M059J (cell line): ENCODE results near the gene LCOR. TPM values are rescaled to one million over a fixed set of nuclear protein-coding genes. Genes with fewer than 3 reads are reported as not detected.
"Not testable (repeated sequence)": the region's sequence is repeated elsewhere in the genome, so short reads cannot be mapped to it uniquely, and the experiment has no call there.

ENCODE experiments used
- DNase-seq: peaks from one replicate; pipeline ENCODE4 v3.0.0-alpha.2; 2012; ENCODE audit warnings: low read depth
- total RNA-seq: library from RNA; depleted of rRNA; stranded (reverse); fragments of >200 nt; shearing (Covaris generic); gene quantifications from 2 replicates; pipeline ENCODE4 v1.2.3, GENCODE V29; 2014; rRNA removed

The LCOR gene
- 7.2 and 15.8 TPM in 2 replicates for total RNA-seq

- peak; percentile 80 for DNase-seq
Measured at GRCh38 chr10:96831867-96832720, at the start of gene LCOR. TSS of gene LCOR (plus strand) at chr10:96832298. CDS start at chr10:96949058, 116,760 bp downstream.

GRCh38 chr10:96784253-96784652 lies 47.8 kb upstream of the LCOR start:
- no peak for DNase-seq

DNA sequence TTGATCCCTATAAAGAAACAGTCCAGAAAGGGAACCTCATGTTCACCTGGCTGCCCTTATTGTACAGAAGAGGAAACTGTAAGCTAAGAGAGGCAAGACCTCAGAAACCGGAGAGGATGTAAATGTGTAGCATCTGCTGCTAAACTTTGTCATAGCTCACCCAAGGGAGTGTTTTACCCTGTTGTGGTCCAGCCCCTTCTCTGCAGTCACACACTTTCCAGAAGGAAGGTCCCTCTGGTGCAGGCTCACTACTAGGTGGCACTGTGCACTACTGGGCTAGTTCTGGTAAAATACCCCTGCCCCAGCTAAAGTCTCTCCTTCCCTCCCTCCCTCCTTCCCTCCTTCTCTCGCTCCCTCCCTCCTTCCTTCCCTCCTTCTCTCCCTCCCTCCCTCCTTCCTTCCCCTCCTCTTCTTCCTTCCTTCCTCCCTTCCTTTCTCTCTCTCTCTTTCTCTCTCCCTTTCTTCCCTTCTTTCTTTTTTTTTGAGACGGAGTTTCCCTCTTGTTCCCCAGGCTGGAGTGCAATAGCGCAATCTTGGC lies 42.5 kb upstream of the LCOR start:
- no peak for DNase-seq

GRCh38 chr10:96791902-96792301 lies 40.2 kb upstream of the LCOR start:
- no peak for DNase-seq

GRCh38 chr10:96794836-96795733 lies 37.0 kb upstream of the LCOR start:
- no peak for DNase-seq

GRCh38 chr10:96797485-96797884 lies 34.6 kb upstream of the LCOR start:
- no peak for DNase-seq

DNA sequence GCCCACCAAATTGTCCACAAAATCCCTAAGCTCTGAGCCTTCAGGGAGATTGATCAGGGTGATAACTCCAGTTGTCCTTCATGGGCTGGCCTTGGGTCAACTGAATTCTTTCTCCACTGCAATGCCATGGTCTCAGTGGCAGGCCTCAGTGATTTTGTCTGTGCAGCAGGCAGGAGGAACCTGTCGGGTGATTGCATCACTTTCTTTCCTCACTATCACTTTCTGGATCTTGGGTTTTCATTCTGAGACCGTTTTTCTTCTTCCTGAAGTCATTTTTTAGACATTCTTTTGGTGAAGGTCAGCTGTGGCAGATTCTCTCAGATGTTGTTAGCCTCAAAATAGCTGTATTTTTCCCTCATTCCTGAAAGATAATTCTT lies 28.8 kb upstream of the LCOR start:
- no peak for DNase-seq

- DNase-seq = peak; percentile 92
Measured at GRCh38 chr10:96814264-96814663, 17.8 kb upstream of the LCOR start.

- DNase-seq = not testable (repeated sequence)
Measured at GRCh38 chr10:96818971-96819370, 13.1 kb upstream of the LCOR start.

DNA sequence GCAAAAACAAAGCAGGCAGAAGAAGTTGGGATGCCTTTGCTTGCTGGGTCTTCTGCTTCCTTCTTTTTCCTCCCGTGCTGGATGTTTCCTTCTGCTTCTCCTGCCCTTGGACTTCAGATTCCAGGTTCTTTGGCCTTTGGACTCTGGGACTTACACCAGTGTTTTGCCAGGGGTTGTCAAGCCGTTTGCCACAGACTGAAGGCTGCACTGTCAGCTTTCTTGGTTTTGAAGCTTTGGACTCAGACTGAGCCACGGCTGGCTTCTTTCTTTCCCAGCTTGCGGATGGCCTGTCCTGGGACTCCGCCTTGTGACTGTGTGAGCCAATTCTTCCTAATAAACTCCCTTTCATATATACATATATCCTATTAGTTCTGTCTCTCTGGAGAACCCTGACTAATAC lies 11.3 kb upstream of the LCOR start:
- DNase-seq = no peak

DNA sequence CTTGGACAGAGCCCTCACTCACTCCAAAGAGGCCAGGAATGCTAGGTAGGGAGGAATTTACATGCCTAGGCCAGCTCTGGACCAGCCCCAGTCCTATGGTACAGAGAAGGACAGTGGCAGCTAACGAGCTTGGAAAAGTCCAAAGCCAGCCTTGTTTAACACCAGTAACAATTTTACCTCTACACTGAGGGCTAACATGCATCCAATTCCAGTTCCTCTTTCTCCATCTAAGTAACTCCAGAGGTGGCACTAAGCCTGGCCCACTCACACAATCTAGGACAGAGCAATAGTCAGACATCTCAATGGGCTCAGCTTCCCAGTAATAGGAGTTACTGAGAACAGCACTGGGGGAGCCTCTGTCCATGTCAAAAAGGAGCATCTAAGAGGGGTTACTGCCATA lies 5.7 kb upstream of the LCOR start:
- DNase-seq = no peak

DNA sequence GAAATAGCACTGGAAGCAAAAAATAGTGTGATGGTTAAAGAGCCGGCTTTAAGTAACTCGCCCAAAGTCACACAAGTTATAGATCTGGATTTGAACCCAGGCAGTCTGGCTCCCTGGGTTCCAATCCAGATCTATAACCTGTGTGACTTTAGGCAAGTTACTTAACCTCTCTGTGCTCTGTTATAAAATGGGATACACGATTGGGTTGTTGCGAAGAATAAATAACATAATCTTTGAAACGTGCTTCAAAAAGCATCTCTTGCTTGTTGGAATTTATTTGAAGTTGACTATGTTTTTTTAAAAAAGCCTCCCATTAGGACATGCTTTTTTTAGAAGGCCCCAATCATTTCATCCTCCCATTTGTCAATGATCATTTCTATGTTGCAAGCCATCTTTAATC lies 3.5 kb upstream of the LCOR start:
- no peak for DNase-seq

DNA sequence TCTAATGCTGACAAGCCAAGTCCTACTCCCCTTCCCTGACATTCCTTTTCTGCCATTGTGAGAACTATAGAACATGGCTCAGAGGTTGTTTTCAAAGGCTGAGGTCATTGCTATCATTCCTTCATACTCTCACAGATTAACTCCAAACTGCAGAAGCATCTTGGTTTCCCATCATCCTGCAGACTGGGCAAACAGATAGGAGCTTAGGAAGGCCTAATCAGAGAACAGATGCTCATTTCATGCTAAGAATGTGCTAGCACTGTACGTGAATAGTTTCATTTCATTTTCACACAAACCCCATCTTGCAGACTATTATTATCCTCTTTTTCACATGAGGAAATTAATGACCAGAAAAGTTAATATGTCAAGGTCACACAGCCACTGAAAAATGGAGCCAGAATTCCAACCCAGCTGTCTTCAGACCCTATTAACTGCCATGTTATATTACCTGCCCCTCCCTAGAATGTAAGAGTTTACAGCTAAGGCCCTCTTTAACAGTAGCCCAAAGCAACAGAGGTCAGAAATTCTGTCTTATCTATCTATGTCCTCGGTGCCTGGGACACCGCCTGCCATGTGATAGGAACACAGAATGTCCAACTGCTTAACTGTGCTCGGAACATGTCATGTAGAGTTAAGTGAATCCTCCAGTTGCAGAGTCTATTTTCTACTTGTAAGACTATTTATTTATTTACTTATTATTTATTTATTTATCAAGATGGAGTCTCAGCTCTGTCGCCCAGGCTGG lies 2.9 kb upstream of the LCOR start:
- no peak for DNase-seq

DNA sequence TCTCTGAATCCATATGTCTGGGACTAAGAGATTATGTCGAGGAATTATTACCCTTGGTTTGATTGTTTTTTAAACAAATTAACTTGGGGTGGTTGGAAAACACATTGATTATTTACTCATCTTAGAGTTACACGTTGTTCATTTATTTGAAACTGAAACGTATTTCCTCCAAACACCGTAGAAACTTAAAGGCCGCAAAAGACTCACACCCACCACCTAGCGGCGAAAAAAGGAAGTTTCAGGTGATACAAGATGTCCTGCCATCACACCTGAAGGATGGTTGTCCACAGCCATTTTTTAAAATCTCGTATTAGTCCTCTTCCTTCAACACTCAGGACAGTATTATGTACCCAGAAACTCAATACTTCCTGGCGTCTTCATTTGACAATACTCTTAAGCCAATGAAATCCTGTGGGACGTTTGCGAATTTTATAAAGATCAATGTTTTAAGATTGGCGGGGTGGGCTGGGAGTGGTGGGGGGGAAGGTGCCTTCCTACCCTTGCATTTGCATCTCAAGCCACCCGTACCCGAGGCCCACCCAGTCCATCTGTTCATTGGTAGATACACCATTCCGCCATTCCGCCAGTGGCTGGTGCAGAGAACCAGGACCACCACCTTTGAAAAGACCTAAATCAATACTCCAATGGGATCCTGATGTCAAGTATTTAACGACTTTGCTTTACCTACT lies 1.4 kb upstream of the LCOR start:
- DNase-seq = peak; percentile 65

DNA sequence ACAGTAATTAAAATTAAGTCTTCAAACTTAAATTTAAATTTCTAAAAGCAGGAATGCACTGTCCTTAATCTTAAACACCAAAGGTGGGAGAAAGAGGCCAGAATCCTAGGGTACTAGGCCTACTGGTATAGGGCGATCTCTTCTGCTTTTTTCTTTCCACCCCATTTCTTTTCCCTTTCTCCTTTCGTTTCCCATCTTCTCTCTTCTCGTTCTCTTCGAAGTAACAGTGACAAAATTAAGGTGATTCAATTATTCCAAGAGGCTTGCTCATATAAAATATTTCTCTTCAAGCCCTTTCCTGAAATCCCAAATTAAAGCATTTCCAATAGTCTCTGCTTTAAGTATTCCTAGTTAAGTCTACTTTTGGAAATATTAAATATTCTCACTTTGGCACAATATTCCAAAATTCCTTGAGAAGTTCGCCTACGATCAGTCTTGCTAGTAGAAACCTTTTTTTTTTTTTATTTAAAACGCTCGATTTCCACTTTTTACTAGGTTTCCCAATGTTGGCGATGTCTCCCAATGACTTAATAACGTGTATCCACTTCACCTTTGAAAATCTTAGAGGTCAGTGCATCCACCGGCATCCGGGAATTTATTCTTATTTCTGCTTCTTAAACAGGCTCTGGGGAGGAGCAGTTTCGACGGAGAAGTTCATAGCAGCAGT lies 765 bp upstream of the LCOR start:
- no peak for DNase-seq

DNA sequence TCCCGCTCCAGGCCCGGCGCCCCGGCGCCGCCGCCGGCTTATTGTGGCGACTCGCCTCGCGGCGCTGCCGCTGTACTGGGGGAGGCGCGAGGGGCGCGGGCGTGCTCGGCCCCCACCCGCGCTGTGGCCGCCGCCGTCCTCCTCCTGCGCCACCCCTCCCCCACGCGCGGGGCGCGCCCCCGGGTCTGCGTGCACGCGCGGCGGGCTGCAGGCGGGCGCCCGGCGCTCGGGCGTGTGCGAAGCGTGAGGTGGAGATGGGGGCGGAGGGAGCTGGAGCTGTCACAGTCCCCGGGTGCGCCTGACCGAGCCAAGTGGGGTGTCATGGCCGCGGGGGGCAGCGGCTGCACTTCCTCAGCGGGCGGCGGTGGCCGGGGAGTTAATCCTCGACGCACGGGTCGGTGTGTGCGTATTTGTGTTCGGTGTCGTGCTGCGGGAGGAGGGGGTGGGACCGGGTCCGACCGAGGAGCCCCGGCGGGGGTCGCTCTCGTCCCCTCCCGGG lies 672 bp downstream of the LCOR start:
- DNase-seq = peak; percentile 70

DNA sequence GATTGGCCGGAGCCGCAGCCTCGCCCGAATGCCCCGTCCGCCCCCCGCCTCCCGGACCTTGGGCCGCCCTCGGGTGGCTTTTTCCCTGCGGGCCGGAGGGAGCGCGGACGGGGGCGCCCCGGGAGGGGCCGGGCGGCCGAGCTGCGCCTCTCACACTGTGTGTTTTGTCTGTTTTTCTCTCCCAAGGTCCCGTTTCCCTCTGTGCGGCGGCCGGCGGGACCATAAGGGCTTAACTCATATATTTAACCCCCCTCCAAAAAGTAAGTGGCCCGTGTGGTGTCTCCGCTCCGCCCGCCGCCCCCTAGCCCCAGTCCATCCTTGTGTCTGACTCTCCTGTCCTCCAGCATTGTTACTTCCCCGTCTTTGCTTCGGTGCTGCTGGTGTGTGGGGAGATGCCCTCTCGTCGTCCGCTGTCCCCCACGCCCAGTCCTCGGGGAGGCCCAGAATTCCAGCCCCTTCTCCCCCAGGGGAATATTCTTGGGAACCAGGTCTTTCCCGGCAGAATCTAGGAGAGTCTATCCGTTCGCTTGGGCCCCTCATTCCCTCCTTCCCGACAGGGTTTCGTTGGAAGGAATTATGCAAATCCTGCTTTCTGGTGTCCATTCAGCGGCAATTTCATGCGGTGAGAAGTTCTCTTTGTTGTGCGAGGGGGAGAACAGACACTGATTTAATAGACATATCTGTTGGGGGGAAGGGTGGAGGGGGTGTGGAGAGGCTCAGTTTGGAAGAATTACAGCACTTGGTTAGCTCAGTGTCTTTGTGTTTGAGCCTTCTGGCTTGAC lies 1.3 kb downstream of the LCOR start:
- peak; percentile 46 for DNase-seq

DNA sequence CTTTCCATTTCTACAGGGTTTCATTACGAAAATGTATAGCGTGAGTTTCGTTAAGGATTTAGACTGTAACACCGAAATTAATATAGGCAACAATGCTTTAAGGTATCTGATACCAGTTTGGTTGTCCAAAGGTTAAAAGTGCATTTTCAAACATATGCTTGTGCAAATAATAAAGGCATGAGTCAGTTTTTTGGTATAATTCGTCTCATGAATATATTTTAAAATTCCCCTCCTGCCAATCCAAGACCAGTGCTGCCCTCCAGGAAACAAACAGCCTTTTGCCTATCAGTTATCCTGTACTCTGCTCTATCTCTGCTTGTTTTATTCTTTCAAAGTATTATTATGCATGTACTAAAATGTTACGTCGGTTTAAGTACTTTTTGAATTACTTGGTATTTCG lies 2.0 kb downstream of the LCOR start:
- DNase-seq = peak; percentile 22

DNA sequence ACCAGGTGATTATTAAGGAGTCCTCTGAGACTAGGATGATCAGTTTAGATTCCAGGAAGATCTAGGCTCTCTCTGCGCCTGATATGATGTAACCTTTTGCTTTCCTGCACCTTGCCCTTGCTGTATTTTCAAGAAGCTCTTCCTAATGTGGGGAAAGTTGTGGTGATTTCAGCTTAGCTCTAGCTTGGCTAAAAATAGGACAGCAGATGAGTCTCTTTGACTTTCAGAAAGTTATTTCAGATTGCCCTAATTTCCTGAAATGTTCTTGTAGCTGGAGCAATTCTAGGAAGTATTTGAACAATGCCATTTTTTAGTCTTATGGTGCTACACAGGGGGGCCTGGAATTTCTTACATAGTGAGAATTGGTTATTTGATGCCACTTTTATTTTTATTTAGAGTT lies 3.8 kb downstream of the LCOR start:
- no peak for DNase-seq

- no peak for DNase-seq
Measured at GRCh38 chr10:96838529-96838928, 6.4 kb downstream of the LCOR start.
